Activated CD4-positive, alpha-beta T cell treated with anti-CD3 and anti-CD28 coated beads, Interleukin-2, amount 50 U/mL, for 48 hours (primary cell): ENCODE data around the gene REC114.

Source experiments
- DNase-seq, 2 experiments: peaks; one replicate each; pipeline ENCODE4 v3.0.0-alpha.2; 2020

REC114 gene

DNA sequence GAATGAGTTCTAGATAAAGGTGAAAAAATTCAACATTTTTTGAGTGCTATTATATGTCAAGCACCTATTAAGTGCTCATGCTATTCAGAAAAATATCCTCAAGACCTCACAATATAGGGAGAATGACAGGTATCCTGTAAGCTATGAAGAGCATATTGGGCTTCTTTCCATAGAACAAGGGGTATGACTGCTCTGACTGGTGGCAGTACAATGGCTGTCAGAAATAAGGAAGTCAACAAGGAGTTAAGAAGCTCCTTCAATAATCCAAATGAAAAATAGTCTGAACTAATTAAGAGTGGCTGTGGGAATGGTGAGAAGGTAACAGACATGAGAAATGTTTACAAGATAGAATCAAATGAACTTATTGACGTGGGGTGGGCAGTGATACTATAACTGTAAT lies 165.5 kb downstream of the REC114 start:
- no peak for DNase-seq

DNA sequence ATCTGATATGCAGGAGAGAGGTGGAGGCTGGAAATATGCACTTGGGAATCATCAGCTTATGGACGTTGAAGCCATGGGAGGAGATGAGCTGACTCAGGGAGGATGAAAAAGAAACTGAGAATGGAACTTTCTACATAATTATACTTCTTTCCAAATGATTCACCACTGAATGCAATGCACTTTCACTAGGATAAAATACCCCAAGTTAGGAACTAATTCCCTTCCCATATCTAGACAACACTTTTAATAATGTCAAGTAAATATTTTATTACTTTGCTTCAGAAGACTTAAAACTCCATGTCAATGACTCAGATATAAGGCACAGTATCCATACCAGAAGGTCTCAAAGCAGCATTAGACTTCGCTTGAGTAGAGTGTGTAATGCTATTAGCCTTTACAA lies 166.0 kb downstream of the REC114 start:
- DNase-seq: no peak
